Measurements from ENCODE around the gene ECT2. TPM values are rescaled to one million over a fixed set of nuclear protein-coding genes. Genes with fewer than 3 reads are reported as not detected.

Gene ECT2
- total RNA-seq, 2 experiments from 2014 or later: 51.5 to 66.1 TPM

DNA sequence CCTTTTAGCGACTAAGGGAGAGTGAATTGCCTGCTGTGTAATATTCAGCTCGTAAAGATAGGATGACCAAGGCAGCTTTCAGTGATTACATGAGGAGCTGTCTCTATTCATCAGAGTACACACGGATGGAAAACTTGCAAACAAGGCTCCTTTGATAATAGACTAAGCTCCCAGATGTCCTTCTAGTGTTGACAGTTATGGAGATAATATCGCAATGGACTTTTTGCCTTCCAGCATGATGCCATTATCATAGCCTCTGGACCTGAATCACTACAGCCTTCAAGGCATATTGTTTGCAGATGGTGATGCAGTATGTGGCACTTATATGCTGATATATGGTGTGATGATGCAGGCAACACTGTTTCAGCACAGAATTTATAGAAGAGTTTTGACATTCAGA, 93.9 kb downstream of the ECT2 start:
- POLR2A ChIA-PET: interaction anchor here (0.7 kb wide), 1 partner anchor 59 kb away, joined by 3 read pairs; no protein-coding TSS in a partner anchor
- Histone ChIP-seq H3K4me1 (ENCODE audit: insufficient read depth, low read length, poor library complexity, severe bottlenecking) (no peaks in the 10 kb centered on the region), H3K4me2 (ENCODE audit: low read length) (no peak overlapping the region), H3K9me2 (ENCODE audit: insufficient read depth, low read length) (no peaks in the 10 kb centered on the region), H2AFZ (ENCODE audit: low read length) (no peak overlapping the region), H3K9me3 (ENCODE audit: low read length) (no peaks in the 10 kb centered on the region), H3K4me3 (ENCODE audit: low read depth, low read length, poor library complexity, severe bottlenecking) (no peak overlapping the region), H4K20me1 (ENCODE audit: insufficient read depth, low read length) (no peaks in the 10 kb centered on the region), H3K36me3 (ENCODE audit: insufficient read depth, low read length) (no peaks in the 10 kb centered on the region), H3K27ac (ENCODE audit: low read depth, low read length, poor library complexity, severe bottlenecking) (no peak overlapping the region), H3K79me2 (ENCODE audit: insufficient read depth, low read depth, low read length) (no peaks in the 10 kb centered on the region)
- no peak for TF ChIP-seq EZH2phosphoT487 (IDR thresholded peaks at IDR 0.05; ENCODE audit: borderline replicate concordance, low read depth, low read length)
- TF ChIP-seq, protein P1, sequence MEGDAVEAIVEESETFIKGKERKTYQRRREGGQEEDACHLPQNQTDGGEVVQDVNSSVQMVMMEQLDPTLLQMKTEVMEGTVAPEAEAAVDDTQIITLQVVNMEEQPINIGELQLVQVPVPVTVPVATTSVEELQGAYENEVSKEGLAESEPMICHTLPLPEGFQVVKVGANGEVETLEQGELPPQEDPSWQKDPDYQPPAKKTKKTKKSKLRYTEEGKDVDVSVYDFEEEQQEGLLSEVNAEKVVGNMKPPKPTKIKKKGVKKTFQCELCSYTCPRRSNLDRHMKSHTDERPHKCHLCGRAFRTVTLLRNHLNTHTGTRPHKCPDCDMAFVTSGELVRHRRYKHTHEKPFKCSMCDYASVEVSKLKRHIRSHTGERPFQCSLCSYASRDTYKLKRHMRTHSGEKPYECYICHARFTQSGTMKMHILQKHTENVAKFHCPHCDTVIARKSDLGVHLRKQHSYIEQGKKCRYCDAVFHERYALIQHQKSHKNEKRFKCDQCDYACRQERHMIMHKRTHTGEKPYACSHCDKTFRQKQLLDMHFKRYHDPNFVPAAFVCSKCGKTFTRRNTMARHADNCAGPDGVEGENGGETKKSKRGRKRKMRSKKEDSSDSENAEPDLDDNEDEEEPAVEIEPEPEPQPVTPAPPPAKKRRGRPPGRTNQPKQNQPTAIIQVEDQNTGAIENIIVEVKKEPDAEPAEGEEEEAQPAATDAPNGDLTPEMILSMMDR (conservative IDR thresholded peaks at IDR 0.05; ENCODE audit: low read length): no peak
- CTCF ChIA-PET (ENCODE audit: unreplicated experiment): no interaction called here
- BruUV-seq (replicated peaks): no TSS peak
- intact Hi-C loops (cut with micrococcal nuclease; ENCODE audit: unreplicated experiment): no loop called here
- no peak for DNase-seq (ENCODE audit: low spot score)

DNA sequence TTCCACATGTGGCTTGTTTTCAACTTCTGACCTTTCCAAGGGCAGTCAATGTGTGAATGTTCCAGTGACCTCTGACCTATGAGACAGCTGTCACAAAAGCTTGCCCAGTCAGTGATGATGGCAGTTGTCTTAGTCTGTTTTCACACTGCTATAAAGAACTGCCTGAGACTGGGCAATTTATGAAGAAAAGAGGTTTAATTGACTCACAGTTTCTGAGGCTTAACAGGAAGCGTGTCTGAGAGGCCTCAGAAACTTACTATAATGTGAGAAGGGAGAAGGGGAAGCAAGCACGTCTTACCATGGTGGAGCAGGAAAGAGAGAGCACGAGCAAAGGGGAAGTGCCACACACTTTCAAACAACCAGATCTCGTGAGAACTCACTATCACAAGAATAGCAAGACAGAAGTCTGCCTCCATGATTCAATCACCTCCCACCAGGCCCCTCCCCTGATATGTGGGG, 95.6 kb downstream of the ECT2 start:
- BruUV-seq (replicated peaks): no TSS peak
- intact Hi-C loops (cut with micrococcal nuclease; ENCODE audit: unreplicated experiment): no loop called here
- no peaks in the 10 kb centered on the region for H3K79me2 ChIP-seq (ENCODE audit: insufficient read depth, low read depth, low read length)
- peak; percentile 11 for DNase-seq (ENCODE audit: low spot score)
- H3K36me3 ChIP-seq (ENCODE audit: insufficient read depth, low read length): no peaks in the 10 kb centered on the region
- TF ChIP-seq, protein P1 (conservative IDR thresholded peaks at IDR 0.05; ENCODE audit: low read length): no peak
- no peak for TF ChIP-seq EZH2phosphoT487 (IDR thresholded peaks at IDR 0.05; ENCODE audit: borderline replicate concordance, low read depth, low read length)
- ChIA-PET CTCF (ENCODE audit: unreplicated experiment) (no interaction called here), POLR2A (no interaction called here)
- H3K9me2 ChIP-seq (ENCODE audit: insufficient read depth, low read length): no peaks in the 10 kb centered on the region
- no peak overlapping the region for H3K4me3 ChIP-seq (ENCODE audit: low read depth, low read length, poor library complexity, severe bottlenecking)
- no peaks in the 10 kb centered on the region for H4K20me1 ChIP-seq (ENCODE audit: insufficient read depth, low read length)
- H2AFZ ChIP-seq (ENCODE audit: low read length): 0 out of 2 replicates have a peak overlapping the region, but pooled peaks have one; percentile 21
- no peak overlapping the region for H3K27ac ChIP-seq (ENCODE audit: low read depth, low read length, poor library complexity, severe bottlenecking)
- H3K4me2 ChIP-seq (ENCODE audit: low read length): no peak overlapping the region
- H3K9me3 ChIP-seq (ENCODE audit: low read length): no peaks in the 10 kb centered on the region
- H3K4me1 ChIP-seq (ENCODE audit: insufficient read depth, low read length, poor library complexity, severe bottlenecking): no peaks in the 10 kb centered on the region

DNA sequence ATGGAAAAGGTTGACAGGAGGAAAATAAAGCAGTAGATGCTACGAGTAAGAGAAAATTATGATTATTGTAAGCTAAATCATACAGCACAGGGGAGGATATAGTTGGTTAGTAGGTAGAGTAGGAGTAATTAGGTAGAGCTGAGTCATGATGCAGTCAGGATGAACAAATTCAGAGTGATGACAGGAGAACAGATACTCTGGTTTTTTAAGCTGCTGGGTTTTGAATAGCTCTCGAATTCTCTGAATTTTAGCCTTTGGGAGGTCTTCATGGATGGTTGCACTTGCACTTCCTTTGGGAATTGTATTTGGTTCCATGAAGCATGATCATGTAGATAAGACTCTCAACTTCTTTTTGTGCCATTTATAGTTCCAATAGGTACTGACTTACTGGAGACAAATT, 96.2 kb downstream of the ECT2 start:
- Histone ChIP-seq H4K20me1 (ENCODE audit: insufficient read depth, low read length) (no peaks in the 10 kb centered on the region), H3K4me1 (ENCODE audit: insufficient read depth, low read length, poor library complexity, severe bottlenecking) (no peaks in the 10 kb centered on the region), H3K9me3 (ENCODE audit: low read length) (no peaks in the 10 kb centered on the region), H3K4me2 (ENCODE audit: low read length) (no peak overlapping the region), H3K79me2 (ENCODE audit: insufficient read depth, low read depth, low read length) (no peaks in the 10 kb centered on the region), H2AFZ (ENCODE audit: low read length) (no peak overlapping the region), H3K36me3 (ENCODE audit: insufficient read depth, low read length) (no peaks in the 10 kb centered on the region), H3K27ac (ENCODE audit: low read depth, low read length, poor library complexity, severe bottlenecking) (no peak overlapping the region), H3K9me2 (ENCODE audit: insufficient read depth, low read length) (no peaks in the 10 kb centered on the region), H3K4me3 (ENCODE audit: low read depth, low read length, poor library complexity, severe bottlenecking) (no peak overlapping the region)
- POLR2A ChIA-PET: no interaction called here
- BruUV-seq (replicated peaks): no TSS peak
- TF ChIP-seq EZH2phosphoT487 (IDR thresholded peaks at IDR 0.05; ENCODE audit: borderline replicate concordance, low read depth, low read length): no peak
- TF ChIP-seq, protein P1 (conservative IDR thresholded peaks at IDR 0.05; ENCODE audit: low read length): no peak
- DNase-seq (ENCODE audit: low spot score): no peak
- intact Hi-C loops (cut with micrococcal nuclease; ENCODE audit: unreplicated experiment): no loop called here
- CTCF ChIA-PET (ENCODE audit: unreplicated experiment): no interaction called here

All from OCI-LY7 (cell line).